ENCODE measurements around the gene CC2D2A. TPM values are rescaled to one million over a fixed set of nuclear protein-coding genes. Genes with fewer than 3 reads are reported as not detected.
"Not testable (repeated sequence)": the region's sequence is repeated elsewhere in the genome, so short reads cannot be mapped to it uniquely, and the experiment has no call there.

CC2D2A gene
- total RNA-seq, 3 donors from 2014 or later, result 10.7 to 22.9 (median 14.9) TPM

GRCh38 chr4:15600176-15600575, 130.5 kb downstream of the CC2D2A start:
- TF ChIP-seq POLR2A (IDR thresholded peaks at IDR 0.05), result no peak
- no peak for TF ChIP-seq POLR2AphosphoS5 (IDR thresholded peaks at IDR 0.05)
- TF ChIP-seq CTCF (IDR thresholded peaks at IDR 0.05), result no peak
- Histone ChIP-seq H3K4me1 (no peaks in the 10 kb centered on the region), H3K27ac (no peak overlapping the region), H3K27me3 (no peaks in the 10 kb centered on the region), H3K9me3 (peaks cover 0 to 13% of the 10 kb centered on the region in 2 donors), H3K4me3 (no peak overlapping the region), H3K36me3 (no peaks in the 10 kb centered on the region)
- DNase-seq (ENCODE audit: low spot score in 2 of 2), result no peak
- intact Hi-C loops (cut with DNase I; ENCODE audit: low total_unique reads), result no loop called here

GRCh38 chr4:15601862-15602261, 132.2 kb downstream of the CC2D2A start:
- DNase-seq (ENCODE audit: low spot score in 2 of 2), result no peak
- H3K9me3 ChIP-seq, result peaks cover 0 to 13% of the 10 kb centered on the region in 2 donors
- no peaks in the 10 kb centered on the region for H3K36me3 ChIP-seq
- H3K27ac ChIP-seq, result no peak overlapping the region
- intact Hi-C loops (cut with DNase I; ENCODE audit: low total_unique reads), result no loop called here
- no peak overlapping the region for H3K4me3 ChIP-seq
- TF ChIP-seq POLR2A (IDR thresholded peaks at IDR 0.05), result no peak
- TF ChIP-seq POLR2AphosphoS5 (IDR thresholded peaks at IDR 0.05), result no peak
- no peak for TF ChIP-seq CTCF (IDR thresholded peaks at IDR 0.05)
- no peaks in the 10 kb centered on the region for H3K4me1 ChIP-seq
- no peaks in the 10 kb centered on the region for H3K27me3 ChIP-seq

GRCh38 chr4:15605537-15605936, 135.9 kb downstream of the CC2D2A start:
- H3K4me3 ChIP-seq, result no peak overlapping the region
- no peak for DNase-seq (ENCODE audit: low spot score in 2 of 2)
- H3K36me3 ChIP-seq, result no peaks in the 10 kb centered on the region
- TF ChIP-seq POLR2A (IDR thresholded peaks at IDR 0.05), result no peak
- no peak for TF ChIP-seq POLR2AphosphoS5 (IDR thresholded peaks at IDR 0.05)
- no peak for TF ChIP-seq CTCF (IDR thresholded peaks at IDR 0.05)
- H3K27me3 ChIP-seq, result no peaks in the 10 kb centered on the region
- no peaks in the 10 kb centered on the region for H3K4me1 ChIP-seq
- intact Hi-C loops (cut with DNase I; ENCODE audit: low total_unique reads), result no loop called here
- peaks cover 0 to 13% of the 10 kb centered on the region in 2 donors for H3K9me3 ChIP-seq
- no peak overlapping the region for H3K27ac ChIP-seq

- TF ChIP-seq POLR2A (IDR thresholded peaks at IDR 0.05), result no peak
- Histone ChIP-seq H3K27me3 (no peaks in the 10 kb centered on the region), H3K9me3 (no peaks in the 10 kb centered on the region), H3K36me3 (no peaks in the 10 kb centered on the region), H3K4me1 (no peaks in the 10 kb centered on the region), H3K27ac (no peak overlapping the region), H3K4me3 (no peak overlapping the region)
- intact Hi-C loops (cut with DNase I; ENCODE audit: low total_unique reads), result no loop called here
- DNase-seq (ENCODE audit: low spot score in 2 of 2), result no peak
Measured at GRCh38 chr4:15610855-15611254, 141.2 kb downstream of the CC2D2A start.

- DNase-seq (ENCODE audit: low spot score in 2 of 2), result no peak
- Histone ChIP-seq H3K9me3 (no peaks in the 10 kb centered on the region), H3K4me3 (no peak overlapping the region), H3K4me1 (no peaks in the 10 kb centered on the region), H3K36me3 (no peaks in the 10 kb centered on the region), H3K27ac (no peak overlapping the region), H3K27me3 (no peaks in the 10 kb centered on the region)
- TF ChIP-seq POLR2AphosphoS5 (IDR thresholded peaks at IDR 0.05), result no peak
- TF ChIP-seq POLR2A (IDR thresholded peaks at IDR 0.05), result no peak
- intact Hi-C loops (cut with DNase I; ENCODE audit: low total_unique reads), result no loop called here
Measured at GRCh38 chr4:15612136-15612535, 142.5 kb downstream of the CC2D2A start.

- DNase-seq (ENCODE audit: low spot score in 2 of 2); H3K4me3 ChIP-seq; H3K36me3 ChIP-seq; H3K27me3 ChIP-seq; H3K4me1 ChIP-seq; H3K27ac ChIP-seq; intact Hi-C loops (cut with DNase I; ENCODE audit: low total_unique reads): not testable (repeated sequence)
- H3K9me3 ChIP-seq, result peaks cover 9 to 15% of the 10 kb centered on the region in 2 donors
Measured at GRCh38 chr4:15614891-15615290, 145.2 kb downstream of the CC2D2A start.

- intact Hi-C loops (cut with DNase I; ENCODE audit: low total_unique reads); H3K36me3 ChIP-seq: not testable (repeated sequence)
Measured at GRCh38 chr4:15617407-15617806, 147.7 kb downstream of the CC2D2A start.

More at GRCh38 chr4:15617407-15617806, 147.7 kb downstream of the CC2D2A start:
- not testable (repeated sequence) for H3K4me1 ChIP-seq; H3K27me3 ChIP-seq; H3K27ac ChIP-seq; H3K4me3 ChIP-seq; DNase-seq (ENCODE audit: low spot score in 2 of 2)
- peaks cover 10 to 27% of the 10 kb centered on the region in 2 donors for H3K9me3 ChIP-seq
